Pancreas (tissue), 10 donors: ENCODE measurements around the gene CD36. TPM values are rescaled to one million over a fixed set of nuclear protein-coding genes. Genes with fewer than 3 reads are reported as not detected.

Source experiments
- ATAC-seq, 4 donors: fragments of 200-7000 bp; cut with Tn5 transposase; one replicate each; pipeline versions ENCODE4 v1.8.0 to v1.9.1; 2020; ENCODE audit warnings: mild to moderate bottlenecking in 4 of 4, moderate library complexity in 4 of 4
- DNase-seq, 6 donors: peaks; one replicate each; pipeline ENCODE4 v3.0.0-alpha.2; 2020
- FAIRE-seq: peaks from 2 replicates; lab custom pipeline; 2012; peaks lifted over from hg19 to GRCh38; lab: Jason Lieb, UNC
- H3K27ac ChIP-seq, 4 donors: fragments of 200-600 bp; sonication (generic); 1 replicate in 3 of 4; 2 replicates in 1 of 4; pipeline versions ENCODE4 v1.5.0 to v1.8.0; 2020
- H3K27me3 ChIP-seq, 4 donors: fragments of 200-600 bp; one replicate each; pipeline ENCODE4 v1.8.0; 2021
- H3K36me3 ChIP-seq, 3 donors: fragments of 200-600 bp; sonication (generic) in 1 of 3; one replicate each; pipeline versions ENCODE4 v1.5.0 to v1.8.0; 2020 to 2021
- H3K4me1 ChIP-seq, 3 donors: fragments of 200-600 bp; one replicate each; pipeline ENCODE4 v1.8.0; 2021
- H3K4me3 ChIP-seq, 4 donors: fragments of 200-600 bp; sonication (generic) in 2 of 4; one replicate each; pipeline versions ENCODE4 v1.5.0 to v1.8.0; 2020 to 2021
- H3K9me3 ChIP-seq, 4 donors: fragments of 200-600 bp; one replicate each; pipeline ENCODE4 v1.8.0; 2021
- WGBS, 2 donors: extraction: QIAGEN DNeasy Blood & Tissue Kit; methylation state at CpG; one replicate each; pipeline ENCODE4 v1.1.7; 2013; 5-methylcytosine and 5-hydroxymethylcytosine counted together
- intact Hi-C, 3 donors: fragments of 100-400 bp; cut with DNase I; formaldehyde crosslinking; loops; one replicate each; pipeline versions ENCODE4 v1.11.1 to v1.14.2; 2022
- polyA plus RNA-seq, 2 donors: library from polyadenylated mRNA; stranded (reverse); fragments of 200-250 nt; gene quantifications; one replicate each; pipeline ENCODE4 v1.2.3, GENCODE V29; 2013
- total RNA-seq, 6 donors: library from RNA; stranded (reverse); fragmentation: NEBNext Ultra II Directional in 4 of 6; extraction: Animal tissue kit (Norgen Biotek cat#: 25700) in 4 of 6; gene quantifications; one replicate each; pipeline versions ENCODE4 v1.2.1 to v1.2.4, GENCODE V29; 2021 to 2023
- TF ChIP-seq, protein P1 (sequence below), 4 donors: fragments of 200-600 bp; sonication (generic) in 3 of 4; IDR thresholded peaks; one replicate each; pipeline versions ENCODE4 v1.5.0 to v1.8.0; 2021; ENCODE audit warnings: antibody characterized with exemption in 4 of 4
- donor health status: healthy with polysubstance abuse.
- donor health status: DM: no; HTN: no; CAD: no; lungs with moderate emphysema.
- donor health status: DM: no; HTN: no; CAD: no.
- donor health status: control.
- donor health status: control.
- donor health status: Bipolar disorder and iron deficiency.
- donor health status: DM: yes; HTN: yes; CAD: no.
- donor health status: DM: no; HTN: no; CAD: no.
- donor health status: DM: no; HTN: no; CAD: no.
- donor health status: DM: yes; HTN: yes; CAD: no.

Gene CD36
- total and polyA plus RNA-seq, 8 donors: 9.8 to 25.0 (median 16.3) TPM

DNA sequence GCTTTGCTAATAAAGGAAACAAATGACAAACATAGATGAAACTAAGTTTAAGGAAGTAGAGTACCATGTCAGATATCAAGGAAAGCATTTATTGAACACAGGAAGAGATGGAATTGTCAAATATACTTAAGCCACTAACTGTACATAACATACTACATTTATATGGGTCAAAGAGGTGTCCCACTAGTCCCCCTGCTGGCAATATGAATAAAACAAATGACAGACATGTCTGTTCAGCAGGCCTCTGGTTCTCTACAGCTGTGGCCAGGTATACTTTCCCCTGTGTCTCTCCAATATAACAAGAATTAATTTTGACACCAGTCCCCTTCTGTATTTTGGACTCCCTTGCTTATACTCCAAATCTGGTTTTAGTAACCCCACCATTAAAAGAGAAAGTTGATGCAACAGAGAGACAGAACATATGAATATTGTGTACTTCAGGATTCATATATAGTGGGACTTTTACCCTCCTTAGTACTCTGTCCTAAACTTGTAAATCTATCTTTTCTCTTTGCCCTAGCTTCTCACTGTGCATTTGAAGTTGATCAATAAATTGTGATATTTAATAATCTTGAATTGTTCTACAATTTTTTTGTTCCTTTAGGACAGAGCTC is 42.9 kb downstream of the CD36 start:
- no peak overlapping the region for H3K27ac ChIP-seq
- ATAC-seq (peak in 3 of 4 donors; percentile 62 to 70 (median 63)), DNase-seq (no peak), FAIRE-seq (no peak)
- H3K4me1 ChIP-seq: no peaks in the 10 kb centered on the region
- H3K27me3 ChIP-seq: no peaks in the 10 kb centered on the region
- peaks cover 0 to 4% (median 0%) of the 10 kb centered on the region in 4 donors for H3K9me3 ChIP-seq
- H3K4me3 ChIP-seq: no peak overlapping the region
- TF ChIP-seq, protein P1, sequence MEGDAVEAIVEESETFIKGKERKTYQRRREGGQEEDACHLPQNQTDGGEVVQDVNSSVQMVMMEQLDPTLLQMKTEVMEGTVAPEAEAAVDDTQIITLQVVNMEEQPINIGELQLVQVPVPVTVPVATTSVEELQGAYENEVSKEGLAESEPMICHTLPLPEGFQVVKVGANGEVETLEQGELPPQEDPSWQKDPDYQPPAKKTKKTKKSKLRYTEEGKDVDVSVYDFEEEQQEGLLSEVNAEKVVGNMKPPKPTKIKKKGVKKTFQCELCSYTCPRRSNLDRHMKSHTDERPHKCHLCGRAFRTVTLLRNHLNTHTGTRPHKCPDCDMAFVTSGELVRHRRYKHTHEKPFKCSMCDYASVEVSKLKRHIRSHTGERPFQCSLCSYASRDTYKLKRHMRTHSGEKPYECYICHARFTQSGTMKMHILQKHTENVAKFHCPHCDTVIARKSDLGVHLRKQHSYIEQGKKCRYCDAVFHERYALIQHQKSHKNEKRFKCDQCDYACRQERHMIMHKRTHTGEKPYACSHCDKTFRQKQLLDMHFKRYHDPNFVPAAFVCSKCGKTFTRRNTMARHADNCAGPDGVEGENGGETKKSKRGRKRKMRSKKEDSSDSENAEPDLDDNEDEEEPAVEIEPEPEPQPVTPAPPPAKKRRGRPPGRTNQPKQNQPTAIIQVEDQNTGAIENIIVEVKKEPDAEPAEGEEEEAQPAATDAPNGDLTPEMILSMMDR (IDR thresholded peaks at IDR 0.05): peak in 1 of 4 donors; percentile 20
- intact Hi-C loops: no loop called here
- H3K36me3 ChIP-seq: no peaks in the 10 kb centered on the region

DNA sequence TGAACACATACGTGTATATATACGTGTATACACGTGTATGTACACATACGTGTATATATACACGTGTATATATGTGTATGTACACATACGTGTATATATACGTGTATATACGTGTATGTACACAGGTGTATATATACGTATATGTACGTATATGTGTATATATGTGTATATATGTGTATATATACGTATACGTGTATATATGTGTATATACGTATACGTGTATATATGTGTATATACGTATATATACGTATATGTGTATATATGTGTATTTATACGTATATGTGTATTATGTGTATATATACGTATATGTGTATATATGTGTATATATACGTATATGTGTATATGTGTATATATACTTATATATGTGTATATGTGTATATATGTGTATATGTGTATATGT is 44.3 kb downstream of the CD36 start:
- no peak for FAIRE-seq
- no peak overlapping the region for H3K27ac ChIP-seq

DNA sequence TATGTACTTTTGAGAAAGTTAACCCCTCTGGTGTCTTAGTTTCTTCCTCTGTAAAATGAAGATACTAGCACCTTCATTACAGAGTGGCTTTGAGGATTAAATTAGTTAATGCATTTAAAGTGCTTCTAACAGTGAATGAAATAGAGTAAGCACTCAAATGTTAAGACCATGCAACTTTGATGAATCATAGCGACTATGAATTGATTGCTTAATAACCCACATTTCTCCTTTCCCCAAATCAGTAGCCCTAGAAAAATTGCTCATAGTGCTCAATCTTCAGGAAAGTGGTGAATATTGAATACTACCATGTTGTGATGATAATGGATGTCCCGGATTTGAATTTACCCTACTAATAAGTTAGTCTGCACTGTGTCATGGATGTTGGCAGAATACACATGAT is 48.1 kb downstream of the CD36 start:
- intact Hi-C loops: no loop called here
- DNase-seq (no peak), ATAC-seq (no peak), FAIRE-seq (no peak)
- no peak overlapping the region for H3K4me3 ChIP-seq
- H3K27ac ChIP-seq: no peak overlapping the region
- H3K9me3 ChIP-seq: peaks cover 0 to 4% (median 0%) of the 10 kb centered on the region in 4 donors
- H3K4me1 ChIP-seq: no peaks in the 10 kb centered on the region
- no peaks in the 10 kb centered on the region for H3K27me3 ChIP-seq
- no peaks in the 10 kb centered on the region for H3K36me3 ChIP-seq
- TF ChIP-seq, protein P1 (IDR thresholded peaks at IDR 0.05): no peak
- 82 to 84% methylated on average over 2 of the region's 2 CpGs for WGBS, 2 donors

More for the DNA sequence above, 44.3 kb downstream of the CD36 start:
- intact Hi-C loops: no loop called here
- WGBS, 2 donors: 87 to 92% methylated on average over 19 of the region's 19 CpGs
- ATAC-seq (no peak), DNase-seq (no peak)
- Histone ChIP-seq H3K27me3 (no peaks in the 10 kb centered on the region), H3K9me3 (peaks cover 0 to 4% (median 0%) of the 10 kb centered on the region in 4 donors), H3K4me3 (no peak overlapping the region), H3K36me3 (no peaks in the 10 kb centered on the region), H3K4me1 (no peaks in the 10 kb centered on the region)
- TF ChIP-seq, protein P1 (IDR thresholded peaks at IDR 0.05): no peak

DNA sequence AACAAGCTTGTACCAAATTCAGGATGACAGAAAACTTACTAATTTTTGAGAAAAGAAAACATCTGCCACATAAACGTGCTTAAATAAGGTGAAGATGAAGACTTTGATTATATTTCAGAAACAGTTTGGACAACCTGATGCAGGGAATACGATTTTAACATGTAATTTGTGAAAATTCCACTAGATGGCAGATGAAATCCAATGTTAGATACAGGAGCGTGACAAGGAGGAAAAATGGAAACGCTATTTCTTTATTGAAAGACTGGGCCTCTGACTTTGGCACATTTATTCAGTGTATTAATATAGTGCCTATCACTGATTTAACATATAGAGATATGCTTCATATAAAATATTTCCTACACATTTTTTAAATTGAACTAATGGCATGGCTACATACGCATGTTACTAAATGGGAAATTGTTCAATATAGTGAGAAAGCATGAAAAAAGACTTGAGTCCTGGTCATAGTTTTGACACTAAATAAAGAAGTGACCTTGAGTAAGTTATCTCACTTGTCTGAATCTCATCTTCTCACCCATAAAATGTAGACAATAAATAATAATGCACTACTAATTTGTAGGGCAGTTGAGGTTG is 60.7 kb downstream of the CD36 start:
- DNase-seq: no peak
- 17 to 19% methylated on average over 5 of the region's 5 CpGs for WGBS, 2 donors

More for the DNA sequence above, 60.7 kb downstream of the CD36 start:
- peaks cover 0 to 3% (median 0%) of the 10 kb centered on the region in 4 donors for H3K27me3 ChIP-seq
- no peaks in the 10 kb centered on the region for H3K4me1 ChIP-seq
- intact Hi-C loops: no loop called here
- FAIRE-seq (peak; percentile 96), ATAC-seq (peak; percentile 68 to 87 (median 84))
- no peaks in the 10 kb centered on the region for H3K9me3 ChIP-seq
- no peaks in the 10 kb centered on the region for H3K36me3 ChIP-seq
- H3K27ac ChIP-seq: no peak overlapping the region
- H3K4me3 ChIP-seq: no peak overlapping the region
- TF ChIP-seq, protein P1 (IDR thresholded peaks at IDR 0.05): peak; percentile 31 to 57 (median 52)
